ENCODE results near the gene KRT7.

GRCh38 chr12:52249511-52250047 lies 16.5 kb downstream of the KRT7 start:
- TF ChIP-seq EZH2 (IDR thresholded peaks at IDR 0.05; ENCODE audit: insufficient read depth, poor library complexity, severe bottlenecking): no peak
- TF ChIP-seq EZH2phosphoT487 (IDR thresholded peaks at IDR 0.05; ENCODE audit: insufficient read depth, low read depth): no peak

Data from GM23248 (cell line).